A549 (cell line): ENCODE measurements around the gene PTPRG. TPM values are rescaled to one million over a fixed set of nuclear protein-coding genes. Genes with fewer than 3 reads are reported as not detected.
A peak's percentile ranks its signal among the peaks of the same experiment; 100 is the strongest.

Experiments
- ATAC-seq, 2 experiments: fragments of 200-7000 bp in 1 of 2; fragments of >200 bp in 1 of 2; cut with Nextera tagmentation in 1 of 2; cut with Tn5 transposase in 1 of 2; 3 replicates each; pipeline versions ENCODE4 v1.8.0 to v1.9.1; 2018 to 2020; ENCODE audit warnings: mild to moderate bottlenecking in 1 of 2, moderate library complexity in 1 of 2
- CTCF ChIA-PET: fragments of 300-600 bp; sonication (Branson Sonifier 250); formaldehyde crosslinking; extraction: SDS; loops from one replicate; lab custom pipeline; 2021; ENCODE audit warnings: antibody characterized with exemption, inconsistent platforms; lab: Yijun Ruan, JAX
- POLR2A ChIA-PET: fragments of 350-600 bp; formaldehyde crosslinking; extraction: SDS; loops from one replicate; lab custom pipeline; 2021; ENCODE audit warnings: antibody characterized with exemption, inconsistent platforms; lab: Yijun Ruan, JAX
- DNase-seq, 2 experiments: peaks; one replicate each; pipeline versions ENCODE4 v3.0.0 to v3.0.0-alpha.2; 2011 to 2016; ENCODE audit warnings: low read depth in 1 of 2, low spot score in 1 of 2
- FAIRE-seq: peaks from 2 replicates; lab custom pipeline; 2011; peaks lifted over from hg19 to GRCh38; lab: Jason Lieb, UNC
- H3K27ac ChIP-seq, 2 experiments: fragments of >200 bp; sonication (Bioruptor Twin); formaldehyde crosslinking; 3 replicates each; pipeline ENCODE4 v1.5.1; 2016 to 2017
- H3K4me1 ChIP-seq: fragments of >200 bp; sonication (Bioruptor Twin); formaldehyde crosslinking; 3 replicates; pipeline ENCODE4 v1.6.1; 2016
- H3K4me2 ChIP-seq: fragments of >200 bp; sonication (Bioruptor Twin); formaldehyde crosslinking; 3 replicates; pipeline ENCODE4 v1.6.1; 2016
- H3K4me3 ChIP-seq: fragments of >200 bp; sonication (Bioruptor Twin); formaldehyde crosslinking; 3 replicates; pipeline ENCODE4 v1.5.1; 2016
- H3K9me3 ChIP-seq: fragments of >200 bp; sonication (Bioruptor Twin); formaldehyde crosslinking; 3 replicates; pipeline ENCODE4 v1.6.1; 2016
- BHLHE40 ChIP-seq: IDR thresholded peaks from 2 replicates; pipeline ENCODE4 v1.6.1; 2012; ENCODE audit warnings: low read depth, low read length, inconsistent platforms
- EHF ChIP-seq: fragments of 250-450 bp; sonication (Bioruptor Pico); IDR thresholded peaks from 2 replicates; pipeline ENCODE4 v1.5.0; 2020; ENCODE audit warnings: mild to moderate bottlenecking
- EP300 ChIP-seq, 2 experiments: fragments of >200 bp; sonication (Bioruptor Twin); formaldehyde crosslinking; IDR thresholded peaks; 2 replicates in 1 of 2; 3 replicates in 1 of 2; pipeline ENCODE4 v1.6.1; 2016 to 2017
- FOSB ChIP-seq: fragments of 250-450 bp; sonication (Bioruptor Pico); IDR thresholded peaks from 2 replicates; pipeline ENCODE4 v1.5.0; 2020; ENCODE audit warnings: mild to moderate bottlenecking, moderate library complexity
- FOSL2 ChIP-seq, 2 experiments: fragments of 450-650 bp in 1 of 2; fragments of >200 bp in 1 of 2; sonication (Bioruptor Twin) in 1 of 2; formaldehyde crosslinking; IDR thresholded peaks; 2 replicates each; pipeline versions ENCODE4 v1.5.0 to v1.6.1; 2016 to 2020; ENCODE audit warnings: mild to moderate bottlenecking in 1 of 2, moderate library complexity in 1 of 2
- HOXB5 ChIP-seq: fragments of 250-450 bp; sonication (Bioruptor Pico); IDR thresholded peaks from 2 replicates; pipeline ENCODE4 v1.5.0; 2020; ENCODE audit warnings: mild to moderate bottlenecking, moderate library complexity
- KDM1A ChIP-seq: fragments of 200-600 bp; sonication (generic); IDR thresholded peaks from 2 replicates; pipeline ENCODE4 v1.6.1; 2016; ENCODE audit warnings: low read depth, mild to moderate bottlenecking
- MAFK ChIP-seq: fragments of 450-650 bp; IDR thresholded peaks from 2 replicates; pipeline ENCODE4 v1.6.1; 2014; ENCODE audit not compliant: partially characterized antibody
- MYC ChIP-seq: IDR thresholded peaks from 2 replicates; pipeline ENCODE4 v1.6.1; 2012; ENCODE audit warnings: mild to moderate bottlenecking, inconsistent platforms, low read length, improper control_type of control experiment, borderline replicate concordance
- NFE2L2 ChIP-seq: fragments of 150-350 bp; conservative IDR thresholded peaks from 2 replicates; pipeline ENCODE4 v1.6.1; 2014; ENCODE audit warnings: low read length
- RAD21 ChIP-seq, 2 experiments: fragments of >200 bp in 1 of 2; sonication (Bioruptor Twin) in 1 of 2; formaldehyde crosslinking in 1 of 2; IDR thresholded peaks in 1 of 2; conservative IDR thresholded peaks in 1 of 2; 2 replicates in 1 of 2; 3 replicates in 1 of 2; pipeline ENCODE4 v1.6.1; 2012 to 2018; ENCODE audit warnings: inconsistent platforms in 1 of 2
- RNF2 ChIP-seq: fragments of 200-600 bp; sonication (generic); IDR thresholded peaks from 2 replicates; pipeline ENCODE4 v1.6.1; 2016; ENCODE audit warnings: low read depth, mild to moderate bottlenecking, antibody characterized with exemption, moderate library complexity, borderline replicate concordance
- SMC3 ChIP-seq: fragments of >200 bp; sonication (Bioruptor Twin); formaldehyde crosslinking; IDR thresholded peaks from 3 replicates; pipeline ENCODE4 v1.6.1; 2018; ENCODE audit warnings: inconsistent platforms
- WGBS: methylation state at CpG from one replicate; pipeline ENCODE4 v1.1.6; 2017; ENCODE audit errors: missing lambda C conversion rate; 5-methylcytosine and 5-hydroxymethylcytosine counted together
- polyA plus RNA-seq, 4 experiments: library from polyadenylated mRNA; depleted of rRNA in 3 of 4; stranded (reverse); fragments of >200 nt; fragmentation: RNase III in 1 of 4; extraction: RNeasy Plus Mini Kit Qiagen cat#74134 plus additional on column Dnase treatment in 1 of 4; gene quantifications; 2 replicates in 3 of 4; 3 replicates in 1 of 4; pipeline ENCODE4 v1.2.3, GENCODE V29; 2011 to 2017
- small RNA-seq, 6 experiments: library from RNA; depleted of rRNA; stranded (forward); fragments of <200 nt; gene quantifications; one replicate each; pipeline ENCODE3, GENCODE V24; 2012
- TF ChIP-seq, protein P1 (sequence below): fragments of >200 bp; sonication (Bioruptor Twin); formaldehyde crosslinking; IDR thresholded peaks from 3 replicates; pipeline ENCODE4 v1.5.1; 2016
- TF ChIP-seq, protein P2 (sequence below): fragments of 250-450 bp; sonication (Bioruptor Pico); IDR thresholded peaks from 2 replicates; pipeline ENCODE4 v1.5.0; 2020; ENCODE audit warnings: low read depth, mild to moderate bottlenecking, moderate library complexity
- TF ChIP-seq, protein P3 (sequence below): fragments of >200 bp; sonication (Bioruptor Twin); formaldehyde crosslinking; IDR thresholded peaks from 2 replicates; pipeline ENCODE4 v1.6.1; 2016

The PTPRG gene
- polyA plus RNA-seq, 2 of the 4 experiments (the other 2 are of a cell fraction) = 4.5 to 4.8 TPM

DNA sequence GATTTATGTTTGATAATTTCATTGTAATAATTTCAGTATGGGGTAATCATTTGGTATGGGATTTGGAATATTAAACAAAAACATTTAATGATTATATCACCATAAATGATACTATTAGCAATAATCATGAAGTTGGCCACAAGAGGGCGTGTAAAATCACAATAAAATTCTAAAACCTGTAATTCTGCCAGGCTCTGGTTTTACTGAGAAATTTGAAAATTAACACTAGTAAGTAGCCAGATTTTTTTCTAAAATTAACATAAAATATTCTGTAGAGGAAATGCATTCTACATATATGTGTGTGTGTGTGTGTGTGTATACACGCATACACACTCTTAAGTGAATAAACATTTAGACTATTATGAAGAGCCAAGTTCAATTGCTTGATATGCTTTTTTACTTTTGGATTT lies 771.5 kb downstream of the PTPRG start:
- no peaks in the 10 kb centered on the region for H3K4me1 ChIP-seq
- ATAC-seq (no peak), DNase-seq (peak in 1 of 2 experiments; percentile 7), FAIRE-seq (no peak)
- WGBS = 50% methylated on average over 2 of the region's 2 CpGs
- no peak overlapping the region for H3K4me3 ChIP-seq
- POLR2A ChIA-PET = no interaction called here
- H3K4me2 ChIP-seq = no peak overlapping the region
- H3K27ac ChIP-seq = no peak overlapping the region
- TF ChIP-seq BHLHE40 (no peak), RNF2 (no peak), SMC3 (peak; percentile 57; the same call in 2 of the 3 replicates), RAD21 (conservative IDR thresholded peaks at IDR 0.05 in 1 of 2, IDR thresholded peaks at IDR 0.05 in 1 of 2) (peak in 1 of 2 experiments; percentile 37; a peak in 1 of 5 replicates)
- TF ChIP-seq, protein P1, sequence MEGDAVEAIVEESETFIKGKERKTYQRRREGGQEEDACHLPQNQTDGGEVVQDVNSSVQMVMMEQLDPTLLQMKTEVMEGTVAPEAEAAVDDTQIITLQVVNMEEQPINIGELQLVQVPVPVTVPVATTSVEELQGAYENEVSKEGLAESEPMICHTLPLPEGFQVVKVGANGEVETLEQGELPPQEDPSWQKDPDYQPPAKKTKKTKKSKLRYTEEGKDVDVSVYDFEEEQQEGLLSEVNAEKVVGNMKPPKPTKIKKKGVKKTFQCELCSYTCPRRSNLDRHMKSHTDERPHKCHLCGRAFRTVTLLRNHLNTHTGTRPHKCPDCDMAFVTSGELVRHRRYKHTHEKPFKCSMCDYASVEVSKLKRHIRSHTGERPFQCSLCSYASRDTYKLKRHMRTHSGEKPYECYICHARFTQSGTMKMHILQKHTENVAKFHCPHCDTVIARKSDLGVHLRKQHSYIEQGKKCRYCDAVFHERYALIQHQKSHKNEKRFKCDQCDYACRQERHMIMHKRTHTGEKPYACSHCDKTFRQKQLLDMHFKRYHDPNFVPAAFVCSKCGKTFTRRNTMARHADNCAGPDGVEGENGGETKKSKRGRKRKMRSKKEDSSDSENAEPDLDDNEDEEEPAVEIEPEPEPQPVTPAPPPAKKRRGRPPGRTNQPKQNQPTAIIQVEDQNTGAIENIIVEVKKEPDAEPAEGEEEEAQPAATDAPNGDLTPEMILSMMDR = peak; percentile 56
- CTCF ChIA-PET = interaction anchor here (0.6 to 2.2 kb wide), 5 partner anchors 15 to 222 kb away, joined by 3 to 6 read pairs (median 4); no protein-coding TSS in a partner anchor
- H3K9me3 ChIP-seq = no peaks in the 10 kb centered on the region

DNA sequence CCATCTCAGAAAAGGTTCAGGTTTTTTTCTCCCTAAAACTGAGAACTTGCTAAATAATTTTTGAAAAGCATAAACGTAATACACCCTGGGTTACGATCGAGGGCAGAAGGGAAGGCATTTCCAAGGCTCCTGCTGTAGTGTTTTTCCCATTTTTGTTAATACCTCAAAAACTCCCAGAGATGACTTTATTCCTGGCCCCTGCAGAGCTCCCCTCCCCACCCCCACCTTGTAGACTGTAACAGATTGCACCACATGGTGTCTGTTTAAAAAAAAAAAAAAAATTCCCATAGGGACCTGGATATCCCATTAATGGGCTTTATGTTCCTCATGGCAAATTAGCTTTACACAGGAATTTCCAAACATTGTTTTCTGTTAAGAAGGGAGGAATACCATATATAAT lies 773.8 kb downstream of the PTPRG start:
- TF ChIP-seq, protein P2, sequence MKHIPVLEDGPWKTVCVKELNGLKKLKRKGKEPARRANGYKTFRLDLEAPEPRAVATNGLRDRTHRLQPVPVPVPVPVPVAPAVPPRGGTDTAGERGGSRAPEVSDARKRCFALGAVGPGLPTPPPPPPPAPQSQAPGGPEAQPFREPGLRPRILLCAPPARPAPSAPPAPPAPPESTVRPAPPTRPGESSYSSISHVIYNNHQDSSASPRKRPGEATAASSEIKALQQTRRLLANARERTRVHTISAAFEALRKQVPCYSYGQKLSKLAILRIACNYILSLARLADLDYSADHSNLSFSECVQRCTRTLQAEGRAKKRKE = no peak
- no peak for TF ChIP-seq NFE2L2
- TF ChIP-seq MAFK = no peak
- TF ChIP-seq MYC = no peak
- CTCF ChIA-PET = interaction anchor here (1.2 to 2.3 kb wide), 2 partner anchors 224 to 226 kb away, joined by 4 to 5 read pairs; no protein-coding TSS in a partner anchor
- POLR2A ChIA-PET = no interaction called here
- Histone ChIP-seq H3K4me1 (no peaks in the 10 kb centered on the region), H3K9me3 (no peaks in the 10 kb centered on the region), H3K4me3 (no peak overlapping the region), H3K4me2 (no peak overlapping the region), H3K27ac (no peak overlapping the region)
- 94% methylated on average over 3 of the region's 3 CpGs for WGBS
- DNase-seq (no peak), FAIRE-seq (no peak), ATAC-seq (no peak)

DNA sequence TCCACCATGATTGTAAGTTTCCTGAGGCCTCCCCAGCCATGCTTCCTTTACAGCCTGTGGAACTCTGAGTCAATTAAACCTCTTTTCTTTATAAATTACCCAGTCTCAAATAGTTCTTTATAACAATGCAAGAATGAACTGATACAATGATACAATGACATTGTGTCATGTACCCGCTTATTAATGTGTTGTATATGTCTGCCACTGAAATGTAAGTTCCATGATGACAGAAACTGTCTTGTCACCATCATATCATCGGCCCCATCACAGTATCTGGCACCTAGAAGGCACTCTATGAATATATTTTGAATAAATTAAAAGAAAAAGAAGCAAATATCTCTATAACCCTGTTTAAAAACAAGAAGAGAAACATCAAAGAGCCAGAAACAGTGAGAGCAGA lies 782.4 kb downstream of the PTPRG start:
- TF ChIP-seq EHF (CRISPR knock-in tag) (no peak), EP300 (IDR thresholded peaks at IDR 0.05) (no peak), KDM1A (no peak), FOSL2 (IDR thresholded peaks at IDR 0.05) (no peak), FOSL2 (CRISPR knock-in tag; IDR thresholded peaks at IDR 0.05) (no peak), FOSB (CRISPR knock-in tag) (no peak), HOXB5 (CRISPR knock-in tag) (no peak)
- TF ChIP-seq, protein P3, sequence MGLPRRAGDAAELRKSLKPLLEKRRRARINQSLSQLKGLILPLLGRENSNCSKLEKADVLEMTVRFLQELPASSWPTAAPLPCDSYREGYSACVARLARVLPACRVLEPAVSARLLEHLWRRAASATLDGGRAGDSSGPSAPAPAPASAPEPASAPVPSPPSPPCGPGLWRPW = no peak
- no peaks in the 10 kb centered on the region for H3K9me3 ChIP-seq
- ATAC-seq (no peak), DNase-seq (no peak), FAIRE-seq (no peak)
- 0% methylated on average over 2 of the region's 2 CpGs for WGBS
- H3K4me1 ChIP-seq = no peaks in the 10 kb centered on the region
- no peak overlapping the region for H3K4me3 ChIP-seq
- no peak overlapping the region for H3K27ac ChIP-seq
- H3K4me2 ChIP-seq = no peak overlapping the region
- POLR2A ChIA-PET = no interaction called here
- CTCF ChIA-PET = no interaction called here

Small RNAs within 50 kb of the gene (small RNA-seq; reads per million reads assigned to genes)
- gene RF00019 (0 reads per million in 6 experiments), gene RNU2-10P (0 to 0.19 (median 0) reads per million in 6 experiments)
